GM21825 (cell line): ENCODE measurements around the gene TMEM30A.
A peak's percentile ranks its signal among the peaks of the same experiment; 100 is the strongest.

Experiments used
- ATAC-seq: cut with Tn5 transposase; IDR thresholded peaks from one replicate; pipeline ENCODE4 v1.9.1; 2021; ENCODE audit warnings: mild to moderate bottlenecking, moderate library complexity; ENCODE audit not compliant: unreplicated experiment

TMEM30A gene

DNA sequence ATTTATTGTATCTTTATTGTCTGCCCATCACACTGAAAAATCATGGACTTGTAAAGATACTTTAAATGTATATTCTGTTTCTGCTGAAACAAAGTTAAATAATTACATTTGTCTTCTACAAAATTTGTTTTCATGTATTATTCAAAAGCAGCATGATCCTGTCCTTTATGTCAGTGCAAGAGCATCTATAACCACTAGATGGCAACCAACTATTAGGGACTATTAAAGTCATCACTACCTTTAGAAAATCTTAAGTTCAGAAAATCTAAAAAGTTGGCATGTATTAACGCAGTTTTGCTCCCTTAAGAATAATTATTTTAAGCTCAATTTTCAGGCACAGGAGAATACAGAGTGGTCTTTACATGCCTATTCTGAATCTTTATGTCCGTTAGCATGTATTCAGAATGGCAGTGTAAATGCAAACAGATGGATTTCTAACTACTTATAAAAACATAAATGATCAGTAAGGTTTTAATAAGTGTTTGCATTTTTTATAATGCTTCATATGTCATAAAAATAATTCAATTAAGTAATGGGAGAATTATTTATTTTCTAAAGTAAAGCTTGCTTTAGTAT, 17.8 kb downstream of the TMEM30A start:
- peak; percentile 83 for ATAC-seq

DNA sequence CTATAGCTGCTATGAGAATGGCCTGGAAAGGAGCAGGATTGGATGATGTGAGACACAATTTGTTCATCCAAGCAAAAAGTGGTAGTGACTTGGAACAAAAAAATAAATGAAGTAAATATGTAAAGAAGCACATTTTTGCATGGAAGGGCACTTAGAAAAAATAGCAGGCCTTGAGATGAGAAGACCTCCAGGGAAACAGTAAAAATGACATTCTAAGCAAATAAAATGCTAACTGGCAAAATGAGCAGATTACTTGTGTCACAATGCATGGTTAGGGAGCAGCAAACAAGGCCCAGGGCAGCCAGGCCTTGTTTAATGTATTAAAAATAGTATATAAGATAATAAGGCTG, 21.2 kb downstream of the TMEM30A start:
- no peak for ATAC-seq

DNA sequence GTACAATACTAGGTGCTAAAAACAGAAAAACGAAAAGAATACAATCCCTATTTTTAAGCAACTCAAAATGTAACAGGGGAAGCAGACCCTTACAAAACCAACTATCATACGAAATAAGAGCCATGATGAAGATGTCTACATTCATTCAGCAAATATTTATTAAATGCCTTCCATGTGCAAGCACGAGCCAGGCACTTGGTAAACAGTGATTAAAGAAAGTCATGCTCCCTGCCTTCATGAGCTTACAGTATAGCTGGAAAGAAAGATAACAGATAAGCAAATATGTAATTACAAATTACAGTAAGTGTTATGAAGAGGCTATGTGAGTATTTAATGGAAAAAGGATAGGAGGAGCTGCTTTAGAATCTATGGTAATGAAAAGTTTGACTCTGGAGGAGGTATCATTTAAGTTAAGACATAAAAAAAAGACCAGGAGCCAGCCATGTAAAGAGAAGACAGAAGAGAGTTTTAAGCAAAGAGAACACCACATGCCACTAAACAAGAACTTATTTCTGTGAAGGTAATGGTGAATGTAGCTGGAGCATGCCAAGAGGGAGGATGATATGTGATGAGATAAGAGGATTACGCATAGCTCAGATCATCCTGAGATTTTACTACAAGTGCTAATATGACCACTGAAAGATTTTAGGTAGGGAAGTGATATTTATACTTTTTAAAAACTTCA, 21.7 kb downstream of the TMEM30A start:
- ATAC-seq, result no peak

DNA sequence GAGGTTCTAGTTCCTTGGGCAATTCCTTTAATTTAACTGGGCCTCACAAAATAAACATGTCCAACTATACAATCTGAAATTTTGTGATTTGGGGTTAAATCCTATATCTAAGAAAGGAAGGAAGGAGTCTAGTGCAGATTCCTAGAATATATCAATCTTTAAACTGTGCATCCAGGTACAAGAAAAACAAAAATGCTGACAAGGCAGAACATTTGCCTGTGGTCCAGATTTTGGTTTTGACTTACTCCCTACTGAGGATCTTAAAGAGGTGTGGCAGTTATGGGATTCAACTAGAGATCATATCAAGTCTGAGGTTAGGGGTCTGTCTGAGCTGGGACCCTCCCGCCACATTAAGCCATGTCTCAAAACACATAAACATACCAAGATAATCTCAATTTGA, 23.3 kb downstream of the TMEM30A start:
- ATAC-seq, result no peak

DNA sequence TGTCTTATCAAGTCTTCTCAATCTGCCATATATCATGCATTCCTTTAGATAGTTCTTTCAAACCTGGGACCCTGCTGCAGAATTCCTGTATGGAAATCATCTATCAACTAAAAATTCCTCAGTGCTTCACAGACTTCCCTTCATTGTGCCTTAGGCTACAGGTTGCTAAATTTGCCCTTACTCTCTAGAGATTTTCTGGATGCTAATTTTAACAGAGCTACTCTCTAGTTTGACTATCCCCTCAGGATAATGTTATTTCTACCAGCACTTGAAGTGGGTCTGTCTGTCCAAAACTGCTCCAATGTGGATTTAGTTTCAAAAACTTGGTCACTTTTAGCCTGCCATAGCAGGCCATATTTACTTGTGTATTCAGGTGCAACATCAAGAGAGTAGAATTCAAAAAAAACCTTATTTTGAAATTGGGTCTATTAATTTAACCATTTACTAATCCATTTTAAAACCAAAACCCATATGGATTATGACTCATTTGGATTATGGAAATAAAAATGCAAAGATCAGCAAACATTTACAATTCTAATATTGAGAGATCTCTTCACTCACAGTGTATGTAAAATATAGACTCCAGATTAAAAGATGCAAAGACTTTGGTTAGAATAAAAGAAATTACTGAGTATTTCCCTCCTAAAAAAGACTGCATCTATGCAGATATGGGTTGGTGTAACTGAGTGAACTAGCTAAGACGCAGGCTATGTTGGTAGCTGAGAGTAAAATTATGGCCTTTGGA, 27.1 kb downstream of the TMEM30A start:
- no peak for ATAC-seq

DNA sequence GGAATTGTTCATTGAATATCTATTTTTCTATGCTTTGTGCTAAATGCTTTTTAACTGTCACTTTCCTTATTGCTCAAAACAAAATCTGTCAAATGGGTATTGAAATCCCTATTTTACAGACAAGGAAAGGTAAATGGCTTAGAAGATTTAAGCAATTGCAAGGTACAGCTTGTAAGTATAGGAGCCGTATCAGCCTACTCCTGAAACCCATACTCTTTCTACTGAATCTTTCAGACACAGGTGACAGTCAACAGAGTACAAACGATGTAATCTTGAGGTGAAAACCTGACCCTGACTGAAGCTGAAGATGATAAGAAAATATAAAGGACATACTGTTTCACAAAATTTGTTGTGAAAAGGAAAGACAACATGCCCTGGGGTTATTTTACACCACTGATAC, 34.0 kb downstream of the TMEM30A start:
- no peak for ATAC-seq

DNA sequence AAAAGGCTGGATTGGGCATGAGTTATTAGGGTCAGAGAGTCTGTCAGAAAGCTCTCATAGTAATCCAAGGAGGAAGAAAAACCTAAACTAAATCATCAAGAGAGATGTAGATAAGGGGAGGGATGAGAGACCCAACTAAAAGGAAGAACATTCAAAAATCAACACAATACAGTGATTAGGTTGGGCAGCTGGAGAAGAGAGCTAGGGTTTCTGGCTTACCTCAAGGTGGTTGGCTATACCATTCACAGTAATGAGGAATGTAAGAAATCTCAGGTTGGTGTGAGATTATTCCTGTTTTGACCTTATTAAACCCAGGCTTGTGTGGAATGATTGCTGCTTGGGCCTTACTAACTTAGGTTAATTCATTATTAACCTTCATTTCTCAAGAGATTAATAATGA, 34.8 kb downstream of the TMEM30A start:
- no peak for ATAC-seq

DNA sequence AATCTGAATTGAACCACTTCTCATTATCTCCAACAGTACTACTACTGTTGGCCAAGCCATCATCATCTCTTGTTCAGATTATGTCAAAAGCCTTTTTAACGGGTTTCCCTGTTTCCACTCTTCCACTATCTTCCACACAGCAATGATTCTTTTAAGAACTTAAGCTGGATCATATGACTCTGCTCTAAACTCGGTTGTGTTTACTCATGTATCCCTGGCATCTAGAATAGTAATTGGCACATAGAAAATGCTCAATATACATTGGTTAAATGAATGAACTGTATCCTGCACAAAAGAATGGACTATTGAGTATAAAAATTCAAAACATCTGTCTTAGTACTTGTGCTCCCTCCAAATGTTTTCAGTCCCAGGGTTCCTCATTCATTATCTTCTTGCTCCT, 38.2 kb downstream of the TMEM30A start:
- ATAC-seq, result no peak

DNA sequence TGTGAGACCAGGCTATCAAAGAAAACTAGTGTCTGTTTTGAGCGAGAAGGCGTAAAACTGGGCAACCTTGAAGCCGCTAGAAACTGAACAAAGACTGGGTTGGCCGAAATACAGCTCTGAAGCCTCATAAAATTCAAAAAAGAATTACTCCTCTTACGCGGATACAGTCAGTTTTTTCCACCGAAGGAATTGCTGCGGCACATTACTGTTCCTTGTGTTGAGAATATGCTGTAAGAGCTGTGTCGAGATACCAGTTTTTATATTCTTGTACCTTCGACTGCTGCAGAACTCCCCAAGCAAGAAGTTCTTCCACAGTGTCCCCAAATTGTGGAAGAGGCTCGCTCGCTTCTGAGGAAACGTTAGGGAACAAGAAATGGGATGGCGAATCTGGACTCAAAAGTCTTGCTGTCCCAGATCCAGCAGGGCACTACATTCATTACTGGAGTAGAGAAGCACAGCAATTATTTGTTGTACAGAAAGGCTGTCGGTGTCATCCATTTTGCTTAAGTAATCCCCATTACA, 40.5 kb downstream of the TMEM30A start:
- no peak for ATAC-seq

DNA sequence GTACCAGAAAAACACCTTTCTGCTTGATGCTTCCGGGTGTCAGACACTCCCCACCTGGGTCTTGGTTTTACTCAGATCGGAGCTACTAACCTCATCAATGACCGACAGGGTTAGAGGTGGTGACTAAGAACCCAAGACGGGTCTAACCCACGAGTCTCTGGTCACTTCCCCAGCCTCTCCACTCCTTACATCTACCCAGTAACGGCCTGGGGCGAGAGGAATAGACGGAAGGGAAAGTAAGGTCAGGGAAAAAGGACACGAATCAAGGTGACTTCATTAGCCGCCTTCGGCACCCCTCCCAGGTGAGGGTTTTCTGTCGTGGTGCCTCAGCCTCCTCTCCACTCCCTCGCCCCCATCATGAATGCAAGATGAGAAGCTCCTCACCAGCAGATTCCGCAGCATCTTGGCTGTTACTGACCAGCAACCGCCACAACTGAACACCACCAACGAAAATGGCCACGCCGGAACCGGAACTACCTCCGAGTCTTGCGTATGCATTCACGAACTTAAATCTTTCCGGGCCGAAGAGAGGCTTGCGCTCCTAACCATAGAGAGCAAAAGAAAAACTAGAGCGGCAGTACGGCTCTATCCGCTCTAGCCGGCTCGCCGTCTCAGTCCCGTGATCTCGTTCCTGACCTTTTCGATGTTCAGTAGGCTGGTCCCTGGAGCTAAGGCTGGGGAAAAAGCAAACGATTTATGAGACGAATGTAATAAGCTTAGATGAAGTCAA, 41.1 kb downstream of the TMEM30A start, which contains the start of gene COX7A2:
Gene COX7A2, minus strand, starts transcription at position 469 of the 730 bp plus-strand sequence. Its CDS starts 67 bp downstream, at position 402.
- ATAC-seq, result peak; percentile 98

DNA sequence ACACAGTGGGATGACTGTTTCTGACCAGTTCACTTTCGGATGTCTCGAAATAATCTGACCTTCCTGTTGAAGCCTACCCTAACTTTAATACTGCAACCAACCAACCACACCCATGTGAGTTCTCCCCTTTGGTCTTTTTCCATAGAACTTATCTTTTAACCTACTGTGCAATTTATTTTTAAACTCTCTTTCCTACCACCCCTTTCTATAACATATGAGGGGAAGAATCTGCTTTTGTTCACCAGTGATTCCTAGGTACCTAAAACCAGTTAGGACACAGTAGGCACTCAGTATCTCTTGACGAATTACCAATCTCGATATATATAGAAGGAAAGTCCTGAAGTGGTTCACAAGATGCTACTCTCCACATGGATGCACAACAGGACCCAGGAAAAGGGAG, 48.0 kb downstream of the TMEM30A start:
- ATAC-seq, result no peak

DNA sequence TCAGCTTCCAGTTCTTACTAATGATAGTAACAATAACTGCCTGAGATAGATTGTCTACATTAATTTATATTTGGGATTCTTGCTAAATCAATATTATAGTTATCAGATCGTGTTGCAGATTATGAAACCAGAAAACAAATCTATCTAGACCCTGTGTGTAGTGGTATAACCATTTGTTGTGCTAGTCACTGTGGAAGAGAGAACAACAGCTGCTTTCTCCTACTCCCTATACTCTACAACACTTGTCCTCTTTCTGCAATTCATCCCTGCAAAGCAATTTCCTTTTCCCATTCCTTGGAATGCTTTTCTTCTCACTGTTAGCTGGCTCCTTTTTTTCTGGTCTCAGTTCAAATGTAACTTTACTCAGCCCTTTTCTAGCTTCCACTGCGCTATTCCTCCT, 49.3 kb downstream of the TMEM30A start:
- ATAC-seq, result no peak

DNA sequence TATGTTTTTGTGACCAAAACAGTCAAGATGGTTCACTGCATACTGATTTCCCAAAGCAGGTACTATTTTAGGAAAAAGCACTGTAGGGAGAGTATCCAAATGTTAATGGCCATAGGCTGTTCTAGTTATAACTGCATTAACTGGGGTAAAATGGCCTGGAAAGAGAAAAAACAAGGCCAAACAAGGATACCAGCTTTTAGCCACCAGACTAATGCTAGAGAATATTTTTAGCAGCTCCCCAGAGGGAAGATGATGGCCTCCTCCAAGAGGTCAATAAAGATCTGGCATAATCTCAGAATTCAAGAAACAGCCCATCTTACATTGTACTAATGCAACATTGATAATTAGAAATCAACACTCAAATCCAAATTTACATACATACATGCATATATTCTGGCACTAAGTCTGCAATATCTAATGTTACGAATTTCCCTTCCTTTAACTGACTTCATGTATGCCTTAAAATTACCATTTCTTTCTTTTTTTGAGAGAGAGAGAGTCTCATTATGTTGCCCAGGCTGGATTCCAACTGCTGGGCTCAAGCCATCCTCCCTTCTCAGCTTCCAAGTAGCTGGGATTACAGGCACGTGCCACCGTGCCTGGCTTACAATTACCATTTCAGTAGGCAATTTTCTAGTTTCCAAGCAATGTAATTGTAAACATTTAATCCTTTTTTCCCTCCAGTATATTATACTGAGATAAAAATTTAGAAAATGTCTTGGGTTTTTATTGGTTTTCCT, 50.3 kb downstream of the TMEM30A start:
- ATAC-seq, result no peak

DNA sequence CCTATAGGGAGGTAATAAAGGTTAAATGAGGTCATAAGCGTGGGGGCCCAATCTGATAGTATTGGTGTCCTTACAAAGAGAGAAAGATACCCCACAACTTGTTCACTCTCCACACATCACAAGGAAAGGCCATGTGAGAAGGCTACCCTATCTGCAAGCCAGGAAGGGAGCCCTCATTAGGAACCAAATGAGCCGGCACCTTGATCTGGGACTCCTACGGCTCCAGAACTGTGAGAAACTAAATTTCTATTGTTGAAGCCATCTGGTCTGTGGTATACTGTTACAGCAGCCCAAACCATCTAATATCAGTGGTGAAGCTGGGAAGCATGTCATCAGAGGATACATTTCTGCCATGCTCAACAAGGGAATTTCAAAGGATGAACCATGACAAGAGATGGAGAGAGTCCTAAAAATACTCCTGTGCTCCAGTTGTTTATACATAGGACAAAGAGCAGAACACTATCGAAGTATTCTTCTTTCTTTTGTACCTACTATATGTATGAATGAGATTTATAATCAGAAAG, 51.4 kb downstream of the TMEM30A start:
- no peak for ATAC-seq

DNA sequence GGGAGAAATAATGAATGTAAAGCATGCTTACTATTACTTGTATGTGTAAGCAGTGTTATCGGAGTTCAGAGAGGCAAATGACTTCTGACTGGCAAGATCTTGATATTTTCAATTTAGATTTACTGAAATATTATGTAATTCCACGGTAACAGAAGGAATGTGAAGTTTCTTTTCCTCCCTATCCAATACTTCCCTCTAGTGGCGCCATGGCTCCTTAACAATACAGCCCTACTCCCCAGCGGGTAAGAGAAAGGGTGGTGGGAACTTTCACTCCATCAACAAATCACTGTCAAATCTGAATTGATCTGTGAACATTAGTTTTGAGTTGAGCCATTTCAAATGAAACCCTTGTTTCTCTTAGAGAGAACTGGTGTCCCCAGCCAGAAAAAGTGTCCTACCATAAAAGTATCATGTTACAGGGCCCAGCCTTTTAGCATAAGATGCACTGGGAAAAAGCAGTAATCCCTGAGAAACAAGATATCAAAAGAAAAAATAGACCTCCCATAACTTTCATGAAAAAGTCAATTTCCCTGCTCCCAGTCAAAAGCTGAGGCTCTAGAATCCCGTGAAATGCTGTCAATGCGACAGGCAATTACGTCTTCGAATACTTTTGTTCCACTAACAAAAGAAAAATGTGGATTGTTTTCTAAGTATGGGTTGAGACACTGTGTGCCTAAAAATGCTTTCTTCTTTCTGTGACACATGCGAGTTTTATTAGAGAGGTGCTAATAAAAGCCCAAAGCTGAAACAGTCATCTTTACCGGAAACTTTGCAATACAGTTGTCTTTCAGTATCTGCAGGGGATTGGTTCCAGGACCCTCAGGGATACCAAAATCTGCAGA, 53.9 kb downstream of the TMEM30A start:
- ATAC-seq, result no peak

DNA sequence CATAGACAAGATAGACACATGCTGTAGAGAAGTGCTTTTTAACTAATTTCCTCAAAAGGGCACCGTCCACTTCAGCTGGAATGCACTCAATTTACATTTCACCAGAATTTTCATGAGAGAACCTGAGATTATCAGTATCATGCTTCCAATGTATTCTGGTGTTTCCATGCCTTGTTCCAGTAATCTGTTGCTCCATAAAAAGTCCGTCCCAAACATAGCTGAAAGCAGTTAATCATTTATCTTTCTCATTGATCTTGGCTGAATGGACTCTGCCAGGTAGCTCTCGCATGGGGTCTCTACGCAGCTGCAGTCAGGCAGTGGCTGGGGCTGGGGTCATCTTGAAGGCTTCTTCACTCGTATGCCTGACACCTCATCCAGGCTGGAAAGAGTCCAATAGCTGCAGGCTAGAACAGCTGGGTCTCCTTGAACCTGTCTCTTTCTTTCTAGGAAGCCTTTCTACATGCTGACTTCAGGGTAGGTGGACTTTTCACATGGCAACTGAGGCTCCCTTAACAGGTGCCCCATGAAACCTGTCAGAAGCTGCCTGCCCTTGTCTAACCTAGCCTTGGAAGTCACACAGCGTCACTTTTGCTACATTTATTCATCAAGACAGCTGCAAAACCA, 60.2 kb downstream of the TMEM30A start:
- no peak for ATAC-seq

DNA sequence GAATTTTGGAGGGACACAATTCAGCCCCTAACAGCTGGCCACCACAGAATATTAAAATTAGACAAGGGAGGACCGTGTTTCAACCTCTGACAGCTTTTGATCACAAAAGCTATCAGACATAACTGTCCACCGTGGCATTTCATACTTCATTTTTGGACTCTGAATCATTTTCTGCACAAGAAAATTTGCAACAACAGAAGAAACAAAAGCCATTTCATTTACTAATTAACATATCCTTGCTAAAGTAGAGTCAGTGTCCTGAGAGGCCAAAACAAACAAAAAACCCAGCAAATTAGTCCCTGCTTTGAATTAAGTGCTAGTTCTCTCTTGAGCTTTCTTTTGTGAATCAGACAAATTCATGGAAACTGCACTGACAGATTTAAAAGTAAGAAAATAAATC, 61.2 kb downstream of the TMEM30A start:
- no peak for ATAC-seq

DNA sequence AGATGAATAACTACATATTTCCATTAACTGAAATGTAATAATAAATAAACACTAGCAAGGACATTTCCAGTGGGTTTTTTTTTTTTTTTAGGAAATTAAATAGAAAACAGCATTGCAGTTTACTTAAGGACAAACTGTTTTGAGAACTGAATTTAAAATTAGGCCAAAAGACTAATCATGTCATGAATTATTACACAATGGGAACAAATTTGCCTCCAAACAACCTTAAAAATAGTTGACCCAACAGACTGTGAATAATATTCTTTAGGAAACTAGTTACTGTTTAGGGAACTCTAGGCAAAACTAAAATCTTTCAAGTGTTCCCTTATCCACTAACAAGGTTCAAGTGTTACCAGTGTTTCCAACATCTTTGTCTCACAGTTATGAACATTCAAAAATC, 62.3 kb downstream of the TMEM30A start:
- ATAC-seq, result no peak

DNA sequence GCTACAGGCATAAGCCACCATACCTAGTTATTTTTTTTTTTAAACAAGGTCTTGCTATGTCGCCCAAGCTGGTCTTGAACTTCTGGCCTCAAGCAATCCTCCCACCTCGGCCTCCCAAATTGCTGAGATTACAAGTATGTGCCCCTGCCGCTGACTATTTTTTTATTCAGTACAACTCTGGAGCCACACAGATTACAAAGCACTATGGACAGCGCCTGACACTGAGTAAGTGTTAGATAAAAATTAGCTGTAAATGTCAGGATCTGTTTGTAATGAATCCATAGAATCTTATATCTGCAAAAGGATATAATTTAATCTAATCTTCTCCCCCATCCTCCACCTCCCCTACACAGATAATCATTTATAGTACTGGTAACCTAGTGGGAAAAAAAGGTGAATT, 63.5 kb downstream of the TMEM30A start:
- ATAC-seq, result no peak
